ENCODE results near the gene CKS2.

The CKS2 gene

GRCh38 chr9:89351584-89352300 is 40.7 kb downstream of the CKS2 start:
- H3K27ac ChIP-seq = no peak overlapping the region
- H2AFZ ChIP-seq (ENCODE audit: low read depth) = no peak overlapping the region
- no peak overlapping the region for H3K9ac ChIP-seq
- H3K4me3 ChIP-seq (IDR thresholded peaks at IDR 0.05; ENCODE audit: insufficient read depth, low read depth, low read length) = no peak overlapping the region
- H3K79me2 ChIP-seq (ENCODE audit: insufficient read depth, low read depth) = no peaks in the 10 kb centered on the region
- H3K4me1 ChIP-seq (ENCODE audit: low read depth, poor library complexity, severe bottlenecking) = peaks cover 17% of the 10 kb centered on the region
- H3K4me2 ChIP-seq = no peak overlapping the region
- peaks cover 13% of the 10 kb centered on the region; the same call in 1 of the 2 replicates for H3K36me3 ChIP-seq (ENCODE audit: insufficient read depth)
- no peak for TF ChIP-seq CTCF (conservative IDR thresholded peaks at IDR 0.05; ENCODE audit: low read depth, low read length)
- no peaks in the 10 kb centered on the region for H4K20me1 ChIP-seq (ENCODE audit: insufficient read depth)
- H3K27me3 ChIP-seq (ENCODE audit: insufficient read depth, low read depth) = no peaks in the 10 kb centered on the region

GRCh38 chr9:89352451-89352850 is 41.5 kb downstream of the CKS2 start:
- H3K36me3 ChIP-seq (ENCODE audit: insufficient read depth) = peaks cover 13% of the 10 kb centered on the region; the same call in 1 of the 2 replicates
- no peak for TF ChIP-seq CTCF (conservative IDR thresholded peaks at IDR 0.05; ENCODE audit: low read depth, low read length)
- peaks cover 17% of the 10 kb centered on the region for H3K4me1 ChIP-seq (ENCODE audit: low read depth, poor library complexity, severe bottlenecking)
- no peak overlapping the region for H2AFZ ChIP-seq (ENCODE audit: low read depth)
- 0 out of 2 replicates have a peak overlapping the region, but pooled peaks have one; percentile 26 for H3K4me2 ChIP-seq
- no peaks in the 10 kb centered on the region for H3K27me3 ChIP-seq (ENCODE audit: insufficient read depth, low read depth)
- H3K9ac ChIP-seq = no peak overlapping the region
- no peak overlapping the region for H3K4me3 ChIP-seq (IDR thresholded peaks at IDR 0.05; ENCODE audit: insufficient read depth, low read depth, low read length)
- no peak overlapping the region for H3K27ac ChIP-seq
- H3K79me2 ChIP-seq (ENCODE audit: insufficient read depth, low read depth) = no peaks in the 10 kb centered on the region
- no peaks in the 10 kb centered on the region for H4K20me1 ChIP-seq (ENCODE audit: insufficient read depth)

- Histone ChIP-seq H4K20me1 (ENCODE audit: insufficient read depth) (no peaks in the 10 kb centered on the region), H3K36me3 (ENCODE audit: insufficient read depth) (peaks cover 13% of the 10 kb centered on the region; the same call in 1 of the 2 replicates), H3K27ac (no peak overlapping the region), H3K27me3 (ENCODE audit: insufficient read depth, low read depth) (no peaks in the 10 kb centered on the region), H3K9ac (no peak overlapping the region), H3K4me3 (IDR thresholded peaks at IDR 0.05; ENCODE audit: insufficient read depth, low read depth, low read length) (no peak overlapping the region), H3K4me2 (no peak overlapping the region), H3K79me2 (ENCODE audit: insufficient read depth, low read depth) (no peaks in the 10 kb centered on the region), H3K4me1 (ENCODE audit: low read depth, poor library complexity, severe bottlenecking) (peaks cover 17% of the 10 kb centered on the region), H2AFZ (ENCODE audit: low read depth) (no peak overlapping the region)
- no peak for TF ChIP-seq CTCF (conservative IDR thresholded peaks at IDR 0.05; ENCODE audit: low read depth, low read length)
These were observed 42.1 kb downstream of the CKS2 start for GRCh38 chr9:89352874-89353649.

GRCh38 chr9:89353989-89354388 is 43.0 kb downstream of the CKS2 start:
- Histone ChIP-seq H3K9ac (no peak overlapping the region), H3K36me3 (ENCODE audit: insufficient read depth) (peaks cover 13% of the 10 kb centered on the region; the same call in 1 of the 2 replicates), H2AFZ (ENCODE audit: low read depth) (no peak overlapping the region), H3K27me3 (ENCODE audit: insufficient read depth, low read depth) (no peaks in the 10 kb centered on the region), H3K4me2 (no peak overlapping the region), H3K79me2 (ENCODE audit: insufficient read depth, low read depth) (no peaks in the 10 kb centered on the region), H4K20me1 (ENCODE audit: insufficient read depth) (no peaks in the 10 kb centered on the region), H3K4me1 (ENCODE audit: low read depth, poor library complexity, severe bottlenecking) (peaks cover 17% of the 10 kb centered on the region), H3K27ac (no peak overlapping the region), H3K4me3 (IDR thresholded peaks at IDR 0.05; ENCODE audit: insufficient read depth, low read depth, low read length) (no peak overlapping the region)
- no peak for TF ChIP-seq CTCF (conservative IDR thresholded peaks at IDR 0.05; ENCODE audit: low read depth, low read length)

Measured in KMS-11 (cell line).